WTC11 (cell line): ENCODE data around the gene OR6B2.

Source experiments
- NFE2L1 ChIP-seq: sonication (generic); formaldehyde crosslinking; IDR thresholded peaks from 2 replicates; pipeline ENCODE4 v1.8.1; 2023; ENCODE audit warnings: missing genetic modification reagents
- TF ChIP-seq, protein P1 (sequence below): sonication (generic); formaldehyde crosslinking; IDR thresholded peaks from 2 replicates; pipeline ENCODE4 v1.8.1; 2022; ENCODE audit warnings: low read depth, mild to moderate bottlenecking, moderate library complexity, missing genetic modification reagents, borderline replicate concordance

DNA sequence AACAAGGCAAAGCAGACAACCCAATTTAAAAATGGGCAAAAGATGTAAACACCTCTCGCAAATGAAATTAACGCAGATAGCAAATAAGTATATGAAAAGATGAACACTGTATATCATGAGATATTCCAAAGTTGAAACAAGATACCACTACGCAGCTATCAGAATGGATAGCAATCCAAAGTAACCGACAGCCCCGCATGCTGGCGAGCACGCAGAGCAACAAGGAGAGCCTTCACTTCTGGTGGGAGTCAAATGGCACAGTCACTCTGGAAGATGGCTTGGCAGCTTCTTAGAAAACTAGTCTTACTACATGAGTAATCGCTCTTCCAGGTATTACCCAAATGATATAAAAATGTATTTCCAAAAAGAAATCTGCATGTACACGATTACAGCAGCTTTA, 6.4 kb downstream of the OR6B2 start:
- no peak for TF ChIP-seq NFE2L1 (CRISPR knock-in tag)
- TF ChIP-seq, protein P1, sequence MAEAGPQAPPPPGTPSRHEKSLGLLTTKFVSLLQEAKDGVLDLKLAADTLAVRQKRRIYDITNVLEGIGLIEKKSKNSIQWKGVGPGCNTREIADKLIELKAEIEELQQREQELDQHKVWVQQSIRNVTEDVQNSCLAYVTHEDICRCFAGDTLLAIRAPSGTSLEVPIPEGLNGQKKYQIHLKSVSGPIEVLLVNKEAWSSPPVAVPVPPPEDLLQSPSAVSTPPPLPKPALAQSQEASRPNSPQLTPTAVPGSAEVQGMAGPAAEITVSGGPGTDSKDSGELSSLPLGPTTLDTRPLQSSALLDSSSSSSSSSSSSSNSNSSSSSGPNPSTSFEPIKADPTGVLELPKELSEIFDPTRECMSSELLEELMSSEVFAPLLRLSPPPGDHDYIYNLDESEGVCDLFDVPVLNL (CRISPR knock-in tag), result no peak
